ENCODE data around the gene TP53TG5. TPM values are rescaled to one million over a fixed set of nuclear protein-coding genes. Genes with fewer than 3 reads are reported as not detected.

The TP53TG5 gene
- total RNA-seq, 3 donors from 2014 or later = 1.4 to 2.1 (median 1.6) TPM

GRCh38 chr20:45340951-45341350 is 37.2 kb downstream of the TP53TG5 start:
- H3K36me3 ChIP-seq (ENCODE audit: low read depth) = no peaks in the 10 kb centered on the region
- intact Hi-C loops (cut with DNase I, micrococcal nuclease) = no loop called here
- H3K4me1 ChIP-seq (ENCODE audit: low read depth) = peaks cover 89% of the 10 kb centered on the region
- H3K9me3 ChIP-seq = no peaks in the 10 kb centered on the region
- TF ChIP-seq CTCF (IDR thresholded peaks at IDR 0.05) = no peak
- ATAC-seq (no peak), DNase-seq (no peak)
- no peak overlapping the region for H3K4me3 ChIP-seq

GRCh38 chr20:45340236-45340847 is 37.8 kb downstream of the TP53TG5 start:
- Histone ChIP-seq H3K4me1 (ENCODE audit: low read depth) (peaks cover 87% of the 10 kb centered on the region), H3K9me3 (no peaks in the 10 kb centered on the region), H3K4me3 (no peak overlapping the region), H3K36me3 (ENCODE audit: low read depth) (no peaks in the 10 kb centered on the region)
- no peak for TF ChIP-seq CTCF (IDR thresholded peaks at IDR 0.05)
- DNase-seq = no peak
- intact Hi-C loops (cut with DNase I, micrococcal nuclease) = no loop called here
- no peak for ATAC-seq

- no peak for TF ChIP-seq CTCF (IDR thresholded peaks at IDR 0.05)
- DNase-seq = no peak
- Histone ChIP-seq H3K4me1 (ENCODE audit: low read depth) (peaks cover 83% of the 10 kb centered on the region), H3K36me3 (ENCODE audit: low read depth) (no peaks in the 10 kb centered on the region), H3K4me3 (no peak overlapping the region), H3K9me3 (no peaks in the 10 kb centered on the region)
- no peak for ATAC-seq
- intact Hi-C loops (cut with DNase I, micrococcal nuclease) = no loop called here
These were observed 38.3 kb downstream of the TP53TG5 start for GRCh38 chr20:45339799-45340198.

GRCh38 chr20:45339084-45339483 is 39.0 kb downstream of the TP53TG5 start:
- no peak overlapping the region for H3K4me3 ChIP-seq
- peaks cover 75% of the 10 kb centered on the region for H3K4me1 ChIP-seq (ENCODE audit: low read depth)
- DNase-seq (peak in 2 of 3 donors; percentile 57 to 58), ATAC-seq (no peak)
- no peaks in the 10 kb centered on the region for H3K9me3 ChIP-seq
- intact Hi-C loops (cut with DNase I, micrococcal nuclease) = no loop called here
- no peak for TF ChIP-seq CTCF (IDR thresholded peaks at IDR 0.05)
- H3K36me3 ChIP-seq (ENCODE audit: low read depth) = no peaks in the 10 kb centered on the region

GRCh38 chr20:45338121-45339030 is 39.7 kb downstream of the TP53TG5 start:
- no peak for TF ChIP-seq CTCF (IDR thresholded peaks at IDR 0.05)
- Histone ChIP-seq H3K9me3 (no peaks in the 10 kb centered on the region), H3K4me3 (no peak overlapping the region), H3K4me1 (ENCODE audit: low read depth) (peaks cover 68% of the 10 kb centered on the region), H3K36me3 (ENCODE audit: low read depth) (no peaks in the 10 kb centered on the region)
- ATAC-seq = no peak
- intact Hi-C loops (cut with DNase I, micrococcal nuclease) = no loop called here
- no peak for DNase-seq

Data from mucosa of descending colon (tissue), 3 donors.